Neural crest cell (in vitro differentiated cells): ENCODE data around the gene HP1BP3. TPM values are rescaled to one million over a fixed set of nuclear protein-coding genes. Genes with fewer than 3 reads are reported as not detected.

Source experiments
- DNase-seq: peaks from one replicate; pipeline ENCODE4 v3.0.0; 2021; ENCODE audit warnings: low read depth, mixed read lengths, low spot score
- H3K27ac Mint-ChIP-seq: one replicate; pipeline ENCODE4 v1.8.0; 2021; ENCODE audit warnings: mild to moderate bottlenecking, mixed read lengths; ENCODE audit not compliant: unreplicated experiment
- H3K27me3 Mint-ChIP-seq: 2 replicates; pipeline ENCODE4 v1.8.0; 2021; ENCODE audit warnings: low read depth, mild to moderate bottlenecking, mixed read lengths
- H3K36me3 Mint-ChIP-seq: 2 replicates; pipeline ENCODE4 v1.8.0; 2021; ENCODE audit warnings: low read depth, mild to moderate bottlenecking, mixed read lengths
- H3K4me1 Mint-ChIP-seq: 2 replicates; pipeline ENCODE4 v1.8.0; 2021; ENCODE audit warnings: mixed read lengths
- H3K4me3 Mint-ChIP-seq: one replicate; pipeline ENCODE4 v1.8.0; 2021; ENCODE audit warnings: mild to moderate bottlenecking, mixed read lengths
- H3K9me3 Mint-ChIP-seq: 2 replicates; pipeline ENCODE4 v1.8.0; 2021; ENCODE audit warnings: mixed read lengths
- total RNA-seq: library from RNA; stranded (reverse); gene quantifications from 2 replicates; pipeline ENCODE4 v1.2.1, GENCODE V29; 2021
- TF ChIP-seq, protein P1 (sequence below): fragments of 200-600 bp; sonication (generic); conservative IDR thresholded peaks from 2 replicates; pipeline ENCODE4 v1.5.0; 2021; ENCODE audit warnings: antibody characterized with exemption, mild to moderate bottlenecking

Gene HP1BP3
- total RNA-seq, 1 donor from 2014 or later, result 303 TPM

DNA sequence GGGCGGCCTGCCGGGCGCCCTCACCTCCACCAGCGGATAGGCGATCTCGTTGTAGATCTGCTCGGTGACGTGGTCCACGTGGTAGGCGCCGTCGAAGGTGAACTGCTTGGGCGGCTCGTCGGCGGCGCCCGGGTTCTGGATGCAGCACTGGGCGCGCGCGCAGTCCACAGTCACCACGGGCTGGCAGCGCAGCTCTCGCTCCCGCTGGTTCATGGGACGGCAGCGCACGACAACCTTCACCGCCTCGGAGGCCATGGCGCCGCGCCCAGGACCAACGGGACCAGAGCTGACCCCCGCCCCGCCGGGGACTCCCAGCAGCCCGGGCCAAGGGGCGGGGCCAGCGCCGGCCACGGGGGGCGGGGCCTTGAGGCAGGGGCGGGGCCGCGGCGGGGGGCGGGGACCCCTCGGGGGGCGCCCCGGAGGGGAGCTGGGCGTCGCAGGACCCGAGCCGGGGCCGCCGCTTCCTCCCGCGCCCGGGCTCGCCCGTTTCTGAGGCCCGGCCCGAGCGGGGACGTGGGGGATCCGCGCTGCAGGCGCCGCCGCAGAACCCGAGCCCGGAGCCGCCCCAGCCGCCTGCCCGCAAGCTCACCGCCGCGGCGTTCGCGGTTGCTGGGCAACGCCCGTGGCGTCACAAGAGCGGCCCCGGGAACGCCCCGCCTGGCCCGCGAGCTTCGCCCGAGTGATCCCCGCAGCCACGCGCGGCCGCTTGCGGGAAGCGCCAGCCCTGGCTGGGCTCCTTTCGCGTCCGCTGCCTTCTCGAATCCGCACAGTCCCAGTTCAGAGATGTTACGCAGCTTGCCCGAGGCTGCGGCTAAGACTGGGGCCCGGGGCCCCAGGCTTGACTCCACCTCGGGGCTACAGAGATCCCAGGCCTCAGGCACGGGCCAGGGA lies 69.4 kb downstream of the HP1BP3 start, which contains the start of gene KIF17:
Gene KIF17, minus strand, starts transcription at position 556 of the 891 bp plus-strand sequence. Its CDS starts 301 bp downstream, at position 255.
- TF ChIP-seq, protein P1, sequence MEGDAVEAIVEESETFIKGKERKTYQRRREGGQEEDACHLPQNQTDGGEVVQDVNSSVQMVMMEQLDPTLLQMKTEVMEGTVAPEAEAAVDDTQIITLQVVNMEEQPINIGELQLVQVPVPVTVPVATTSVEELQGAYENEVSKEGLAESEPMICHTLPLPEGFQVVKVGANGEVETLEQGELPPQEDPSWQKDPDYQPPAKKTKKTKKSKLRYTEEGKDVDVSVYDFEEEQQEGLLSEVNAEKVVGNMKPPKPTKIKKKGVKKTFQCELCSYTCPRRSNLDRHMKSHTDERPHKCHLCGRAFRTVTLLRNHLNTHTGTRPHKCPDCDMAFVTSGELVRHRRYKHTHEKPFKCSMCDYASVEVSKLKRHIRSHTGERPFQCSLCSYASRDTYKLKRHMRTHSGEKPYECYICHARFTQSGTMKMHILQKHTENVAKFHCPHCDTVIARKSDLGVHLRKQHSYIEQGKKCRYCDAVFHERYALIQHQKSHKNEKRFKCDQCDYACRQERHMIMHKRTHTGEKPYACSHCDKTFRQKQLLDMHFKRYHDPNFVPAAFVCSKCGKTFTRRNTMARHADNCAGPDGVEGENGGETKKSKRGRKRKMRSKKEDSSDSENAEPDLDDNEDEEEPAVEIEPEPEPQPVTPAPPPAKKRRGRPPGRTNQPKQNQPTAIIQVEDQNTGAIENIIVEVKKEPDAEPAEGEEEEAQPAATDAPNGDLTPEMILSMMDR, result no peak

DNA sequence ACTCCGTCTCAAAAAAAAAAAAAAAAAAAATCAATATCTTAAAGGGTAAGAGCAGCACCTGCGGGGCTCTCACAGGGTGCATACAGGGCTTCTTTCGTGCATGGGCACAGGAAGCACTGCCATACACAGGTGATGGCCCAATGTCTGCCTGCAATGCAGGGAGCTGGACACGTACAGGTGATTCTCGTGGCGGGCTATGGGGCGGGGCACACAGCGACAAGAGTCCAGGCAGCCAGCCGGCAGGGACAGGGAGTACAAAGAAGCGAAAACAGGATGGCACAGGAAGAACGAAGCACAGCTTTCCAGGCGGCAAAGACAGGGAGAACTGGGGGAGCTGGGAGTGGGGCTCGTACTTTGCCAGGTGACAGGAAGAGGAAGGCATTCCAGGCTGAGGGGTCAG lies 70.9 kb downstream of the HP1BP3 start:
- Mint-ChIP-seq H3K9me3 (no peaks in the 10 kb centered on the region), H3K4me1 (peaks cover 18% of the 10 kb centered on the region), H3K27ac (no peak overlapping the region), H3K36me3 (no peaks in the 10 kb centered on the region), H3K4me3 (peak overlapping the region; percentile 76), H3K27me3 (peaks cover 30% of the 10 kb centered on the region)
- no peak for DNase-seq
- TF ChIP-seq, protein P1, result no peak

More for the DNA sequence above, 69.4 kb downstream of the HP1BP3 start, which contains the start of gene KIF17:
- Mint-ChIP-seq H3K36me3 (no peaks in the 10 kb centered on the region), H3K27ac (peak within 1 kb of the TSS; percentile 27), H3K9me3 (no peaks in the 10 kb centered on the region), H3K4me3 (peak within 1 kb of the TSS; percentile 76), H3K4me1 (peaks cover 15% of the 10 kb centered on the region), H3K27me3 (peaks cover 30% of the 10 kb centered on the region)
- peak; percentile 58 for DNase-seq

DNA sequence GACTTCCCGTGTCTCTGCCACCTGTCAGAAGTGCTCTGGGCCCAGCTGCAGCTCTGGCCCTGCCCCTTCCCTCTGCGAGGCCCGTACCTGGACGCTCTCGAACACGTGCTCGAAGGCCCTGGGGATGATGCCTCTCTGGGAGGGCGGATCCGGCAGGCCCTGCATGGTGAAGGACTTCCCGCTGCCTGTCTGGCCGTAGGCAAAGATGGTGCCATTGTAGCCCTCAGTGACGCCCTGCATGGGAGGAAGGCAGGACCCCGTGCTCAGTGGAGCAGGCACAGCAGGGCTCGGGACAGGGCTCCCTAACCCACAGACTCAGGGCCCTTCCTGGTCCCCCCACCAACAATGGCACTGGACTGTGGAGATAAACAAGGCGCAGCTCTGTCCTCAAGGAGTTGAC lies 71.7 kb downstream of the HP1BP3 start:
- no peak overlapping the region for H3K27ac Mint-ChIP-seq
- no peaks in the 10 kb centered on the region for H3K9me3 Mint-ChIP-seq
- H3K4me3 Mint-ChIP-seq, result peak overlapping the region; percentile 76
- H3K27me3 Mint-ChIP-seq, result peaks cover 30% of the 10 kb centered on the region
- no peak for DNase-seq
- peaks cover 27% of the 10 kb centered on the region for H3K4me1 Mint-ChIP-seq
- TF ChIP-seq, protein P1, result no peak
- H3K36me3 Mint-ChIP-seq, result no peaks in the 10 kb centered on the region

DNA sequence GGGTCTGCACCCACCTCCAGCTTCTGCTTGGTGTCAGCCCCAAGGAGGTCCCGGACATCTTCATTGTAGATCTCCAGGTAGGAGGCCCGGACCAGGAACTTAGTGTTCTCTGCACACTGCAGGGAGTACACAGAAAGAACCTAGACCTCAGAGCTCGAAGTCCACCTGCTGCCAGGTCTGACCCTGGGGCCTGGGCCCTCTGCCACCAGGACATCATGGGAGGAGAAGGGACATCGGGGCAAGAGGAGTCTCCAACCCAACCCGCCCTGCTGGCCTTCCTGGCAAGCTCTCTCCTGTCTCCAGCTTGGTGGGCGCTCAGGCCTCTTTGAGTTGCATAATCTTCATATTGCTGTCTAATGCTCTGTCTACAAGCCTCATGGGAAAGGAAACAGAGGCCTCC lies 73.7 kb downstream of the HP1BP3 start:
- Mint-ChIP-seq H3K4me3 (no peak overlapping the region), H3K27ac (no peak overlapping the region), H3K4me1 (peaks cover 29% of the 10 kb centered on the region), H3K36me3 (no peaks in the 10 kb centered on the region), H3K27me3 (peaks cover 13% of the 10 kb centered on the region), H3K9me3 (no peaks in the 10 kb centered on the region)
- TF ChIP-seq, protein P1, result no peak
- DNase-seq, result no peak

DNA sequence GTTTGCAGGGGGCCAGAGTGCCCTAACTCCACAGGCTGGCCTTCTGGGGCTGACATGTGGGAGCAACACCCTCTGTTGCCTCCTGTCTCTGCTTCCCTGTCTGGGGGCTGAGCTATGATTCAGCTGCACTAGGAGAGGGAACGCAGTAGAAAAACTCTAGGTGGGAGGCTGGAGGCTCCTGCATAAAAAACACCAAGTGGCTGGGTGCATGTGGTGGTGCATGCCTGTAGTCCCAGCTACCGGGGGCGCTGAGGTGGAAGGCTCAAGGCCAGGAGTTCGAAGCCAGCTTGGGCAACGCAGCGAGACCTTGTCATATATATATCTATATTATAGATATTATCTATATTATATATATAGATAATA lies 74.9 kb downstream of the HP1BP3 start:
- Mint-ChIP-seq H3K27me3 (peaks cover 9% of the 10 kb centered on the region), H3K9me3 (no peaks in the 10 kb centered on the region), H3K27ac (no peak overlapping the region), H3K4me3 (no peak overlapping the region), H3K36me3 (no peaks in the 10 kb centered on the region), H3K4me1 (peaks cover 29% of the 10 kb centered on the region)
- TF ChIP-seq, protein P1, result no peak
- no peak for DNase-seq
